Activated B cell treated with CpG ODN at 0.5 μM for 24 hours (primary cell): ENCODE data around the gene SLC13A5. TPM values are rescaled to one million over a fixed set of nuclear protein-coding genes. Genes with fewer than 3 reads are reported as not detected.

Source experiments
- ATAC-seq: fragments of 200-7000 bp; cut with Tn5 transposase; one replicate; pipeline ENCODE4 v1.10.0; 2021; ENCODE audit warnings: low read depth, mild to moderate bottlenecking, moderate library complexity
- CTCF ChIA-PET: fragments of 350-600 bp; sonication (Branson Sonifier 250); formaldehyde crosslinking; loops from one replicate; lab custom pipeline; 2021; ENCODE audit warnings: antibody characterized with exemption; lab: Charles Lee
- POLR2A ChIA-PET: fragments of 350-600 bp; sonication (Branson Sonifier 250); formaldehyde crosslinking; loops from one replicate; lab custom pipeline; 2021; ENCODE audit warnings: antibody characterized with exemption; lab: Charles Lee
- DNase-seq: peaks from one replicate; pipeline ENCODE4 v3.0.0; 2022
- H3K27ac Mint-ChIP-seq: one replicate; pipeline ENCODE4 v1.8.0; 2020; ENCODE audit warnings: mixed read lengths
- H3K27me3 Mint-ChIP-seq: one replicate; pipeline ENCODE4 v1.8.0; 2021; ENCODE audit warnings: mixed read lengths
- H3K36me3 Mint-ChIP-seq: one replicate; pipeline ENCODE4 v1.8.0; 2021; ENCODE audit warnings: low read depth, mixed read lengths
- H3K4me1 Mint-ChIP-seq: one replicate; pipeline ENCODE4 v1.8.0; 2021; ENCODE audit warnings: mixed read lengths
- H3K4me3 Mint-ChIP-seq: one replicate; pipeline ENCODE4 v1.8.0; 2020; ENCODE audit warnings: mild to moderate bottlenecking, mixed read lengths
- H3K9me3 Mint-ChIP-seq: one replicate; pipeline ENCODE4 v1.8.0; 2020; ENCODE audit warnings: mixed read lengths
- intact Hi-C: fragments of 100-400 bp; cut with micrococcal nuclease; formaldehyde crosslinking; loops from one replicate; pipeline ENCODE4 v1.15.1; 2024
- total RNA-seq: library from RNA; stranded (reverse); gene quantifications from 2 replicates; pipeline ENCODE4 v1.2.3, GENCODE V29; 2022
- TF ChIP-seq, protein P1 (sequence below): fragments of 200-600 bp; IDR thresholded peaks from one replicate; pipeline ENCODE4 v1.8.0; 2022; ENCODE audit warnings: antibody characterized with exemption, mild to moderate bottlenecking

The SLC13A5 gene
- total RNA-seq, 1 donor from 2014 or later, result not detected

- no peaks in the 10 kb centered on the region for H3K9me3 Mint-ChIP-seq
- DNase-seq (no peak), ATAC-seq (no peak)
- POLR2A ChIA-PET, result no interaction called here
- intact Hi-C loops, result no loop called here
- peaks cover 56% of the 10 kb centered on the region for H3K27me3 Mint-ChIP-seq
- no peak overlapping the region for H3K27ac Mint-ChIP-seq
- TF ChIP-seq, protein P1, sequence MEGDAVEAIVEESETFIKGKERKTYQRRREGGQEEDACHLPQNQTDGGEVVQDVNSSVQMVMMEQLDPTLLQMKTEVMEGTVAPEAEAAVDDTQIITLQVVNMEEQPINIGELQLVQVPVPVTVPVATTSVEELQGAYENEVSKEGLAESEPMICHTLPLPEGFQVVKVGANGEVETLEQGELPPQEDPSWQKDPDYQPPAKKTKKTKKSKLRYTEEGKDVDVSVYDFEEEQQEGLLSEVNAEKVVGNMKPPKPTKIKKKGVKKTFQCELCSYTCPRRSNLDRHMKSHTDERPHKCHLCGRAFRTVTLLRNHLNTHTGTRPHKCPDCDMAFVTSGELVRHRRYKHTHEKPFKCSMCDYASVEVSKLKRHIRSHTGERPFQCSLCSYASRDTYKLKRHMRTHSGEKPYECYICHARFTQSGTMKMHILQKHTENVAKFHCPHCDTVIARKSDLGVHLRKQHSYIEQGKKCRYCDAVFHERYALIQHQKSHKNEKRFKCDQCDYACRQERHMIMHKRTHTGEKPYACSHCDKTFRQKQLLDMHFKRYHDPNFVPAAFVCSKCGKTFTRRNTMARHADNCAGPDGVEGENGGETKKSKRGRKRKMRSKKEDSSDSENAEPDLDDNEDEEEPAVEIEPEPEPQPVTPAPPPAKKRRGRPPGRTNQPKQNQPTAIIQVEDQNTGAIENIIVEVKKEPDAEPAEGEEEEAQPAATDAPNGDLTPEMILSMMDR, result no peak
- CTCF ChIA-PET, result no interaction called here
- H3K36me3 Mint-ChIP-seq, result no peaks in the 10 kb centered on the region
- H3K4me3 Mint-ChIP-seq, result no peak overlapping the region
- H3K4me1 Mint-ChIP-seq, result peaks cover 22% of the 10 kb centered on the region
Measured at GRCh38 chr17:6711081-6711674, 2.0 kb downstream of the SLC13A5 start.

GRCh38 chr17:6710317-6710716, 2.9 kb downstream of the SLC13A5 start:
- TF ChIP-seq, protein P1, result no peak
- intact Hi-C loops, result no loop called here
- H3K36me3 Mint-ChIP-seq, result no peaks in the 10 kb centered on the region
- DNase-seq (no peak), ATAC-seq (no peak)
- POLR2A ChIA-PET, result no interaction called here
- no peak overlapping the region for H3K27ac Mint-ChIP-seq
- peaks cover 22% of the 10 kb centered on the region for H3K4me1 Mint-ChIP-seq
- peaks cover 52% of the 10 kb centered on the region for H3K27me3 Mint-ChIP-seq
- H3K4me3 Mint-ChIP-seq, result no peak overlapping the region
- CTCF ChIA-PET, result no interaction called here
- H3K9me3 Mint-ChIP-seq, result no peaks in the 10 kb centered on the region

GRCh38 chr17:6708357-6708961, 4.7 kb downstream of the SLC13A5 start:
- H3K27me3 Mint-ChIP-seq, result peaks cover 48% of the 10 kb centered on the region
- no peak for DNase-seq
- CTCF ChIA-PET, result no interaction called here
- no peak overlapping the region for H3K4me3 Mint-ChIP-seq
- TF ChIP-seq, protein P1, result no peak
- ATAC-seq, result no peak
- peaks cover 12% of the 10 kb centered on the region for H3K4me1 Mint-ChIP-seq
- intact Hi-C loops, result no loop called here
- POLR2A ChIA-PET, result no interaction called here
- H3K9me3 Mint-ChIP-seq, result no peaks in the 10 kb centered on the region
- no peak overlapping the region for H3K27ac Mint-ChIP-seq
- no peaks in the 10 kb centered on the region for H3K36me3 Mint-ChIP-seq

GRCh38 chr17:6706996-6707395, 6.2 kb downstream of the SLC13A5 start:
- H3K4me1 Mint-ChIP-seq, result peaks cover 2% of the 10 kb centered on the region
- intact Hi-C loops, result no loop called here
- ChIA-PET CTCF (no interaction called here), POLR2A (no interaction called here)
- peaks cover 44% of the 10 kb centered on the region for H3K27me3 Mint-ChIP-seq
- DNase-seq (no peak), ATAC-seq (no peak)
- H3K27ac Mint-ChIP-seq, result no peak overlapping the region
- H3K36me3 Mint-ChIP-seq, result no peaks in the 10 kb centered on the region
- no peak overlapping the region for H3K4me3 Mint-ChIP-seq
- no peaks in the 10 kb centered on the region for H3K9me3 Mint-ChIP-seq
- TF ChIP-seq, protein P1, result no peak

DNA sequence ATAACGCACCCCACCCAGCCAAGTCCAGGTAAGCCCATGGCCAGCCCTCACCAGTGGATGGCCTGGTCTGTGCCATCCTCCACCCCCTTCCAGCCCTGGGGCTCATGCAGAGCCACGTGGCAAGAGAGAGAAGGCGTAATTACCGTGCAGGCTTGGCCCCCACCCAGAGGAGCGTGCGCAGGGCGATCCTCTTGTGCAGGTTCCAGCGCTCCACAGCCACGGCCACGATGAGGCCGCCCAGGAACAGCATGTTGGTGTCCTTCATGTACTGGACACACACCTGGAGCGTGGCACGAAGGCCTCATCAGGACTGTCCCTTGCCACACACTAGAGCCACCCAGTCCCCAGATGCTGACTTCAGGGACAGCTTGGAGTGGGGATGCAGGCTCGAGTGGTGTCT, 6.7 kb downstream of the SLC13A5 start:
- no peaks in the 10 kb centered on the region for H3K36me3 Mint-ChIP-seq
- H3K27me3 Mint-ChIP-seq, result peaks cover 41% of the 10 kb centered on the region
- no peak for ATAC-seq
- peaks cover 3% of the 10 kb centered on the region for H3K4me1 Mint-ChIP-seq
- no peaks in the 10 kb centered on the region for H3K9me3 Mint-ChIP-seq
- H3K4me3 Mint-ChIP-seq, result no peak overlapping the region
- CTCF ChIA-PET, result interaction anchor here (1.2 kb wide), 1 partner anchor 137 kb away, joined by 5 read pairs; no protein-coding TSS in a partner anchor
- POLR2A ChIA-PET, result no interaction called here
- TF ChIP-seq, protein P1, result no peak
- intact Hi-C loops, result no loop called here
- no peak for DNase-seq
- H3K27ac Mint-ChIP-seq, result no peak overlapping the region
